GM23338 (cell line): ENCODE measurements around the gene CNN2. TPM values are rescaled to one million over a fixed set of nuclear protein-coding genes. Genes with fewer than 3 reads are reported as not detected.

ENCODE experiments used
- ATAC-seq: fragments of 200-7000 bp; cut with Tn5 transposase; 3 replicates; pipeline ENCODE4 v1.9.1; 2020
- DNase-seq: peaks from one replicate; pipeline ENCODE4 v3.0.0-alpha.2; 2015; ENCODE audit warnings: low spot score
- H2AFZ ChIP-seq: fragments of 200-600 bp; sonication (generic); 2 replicates; pipeline ENCODE4 v1.8.0; 2016; ENCODE audit warnings: antibody characterized with exemption, mild to moderate bottlenecking, moderate library complexity
- H3F3A ChIP-seq: fragments of 200-600 bp; sonication (generic); replicated peaks from 2 replicates; pipeline ENCODE4 v1.8.0; 2017; ENCODE audit warnings: antibody characterized with exemption, mixed run types, low read depth
- H3K27ac ChIP-seq: fragments of 200-600 bp; sonication (generic); 2 replicates; pipeline ENCODE4 v1.6.1; 2016; ENCODE audit warnings: low read depth
- H3K27me3 ChIP-seq: fragments of 200-600 bp; sonication (generic); 2 replicates; pipeline ENCODE4 v1.8.0; 2016; ENCODE audit warnings: mild to moderate bottlenecking, mixed run types, moderate library complexity; ENCODE audit not compliant: insufficient read depth
- H3K36me3 ChIP-seq: fragments of 200-600 bp; sonication (generic); 2 replicates; pipeline ENCODE4 v1.8.0; 2016; ENCODE audit warnings: mild to moderate bottlenecking; ENCODE audit not compliant: insufficient read depth
- H3K4me1 ChIP-seq: fragments of 200-600 bp; sonication (generic); 2 replicates; pipeline ENCODE4 v1.8.0; 2016; ENCODE audit warnings: mild to moderate bottlenecking, moderate library complexity; ENCODE audit not compliant: insufficient read depth
- H3K4me2 ChIP-seq: fragments of 200-600 bp; sonication (generic); 2 replicates; pipeline ENCODE4 v1.7.1; 2017; ENCODE audit warnings: mixed run types
- H3K4me3 ChIP-seq: fragments of 200-600 bp; sonication (generic); 2 replicates; pipeline ENCODE4 v1.6.1; 2016; ENCODE audit warnings: mixed run types
- H3K79me2 ChIP-seq: fragments of 200-600 bp; sonication (generic); replicated peaks from 2 replicates; pipeline ENCODE4 v1.8.0; 2017; ENCODE audit warnings: mild to moderate bottlenecking; ENCODE audit not compliant: insufficient read depth
- H3K9me2 ChIP-seq: fragments of 200-600 bp; sonication (generic); 2 replicates; pipeline ENCODE4 v1.8.0; 2017; ENCODE audit not compliant: insufficient read depth
- H4K20me1 ChIP-seq: fragments of 200-600 bp; sonication (generic); replicated peaks from 2 replicates; pipeline ENCODE4 v1.8.0; 2017; ENCODE audit warnings: mild to moderate bottlenecking; ENCODE audit not compliant: insufficient read depth
- H3K27ac Mint-ChIP-seq: 2 replicates; pipeline ENCODE4 v1.8.0; 2020; ENCODE audit warnings: inconsistent platforms, mild to moderate bottlenecking, moderate library complexity, mixed read lengths
- H3K27me3 Mint-ChIP-seq: 3 replicates; pipeline ENCODE4 v1.8.0; 2022; ENCODE audit warnings: low read depth, mild to moderate bottlenecking, moderate library complexity, mixed read lengths, inconsistent platforms; ENCODE audit not compliant: insufficient read depth, poor library complexity
- H3K36me3 Mint-ChIP-seq: 3 replicates; pipeline ENCODE4 v1.8.0; 2021; ENCODE audit warnings: low read depth, mild to moderate bottlenecking, inconsistent platforms, moderate library complexity, mixed read lengths
- H3K4me1 Mint-ChIP-seq: 3 replicates; pipeline ENCODE4 v1.8.0; 2020; ENCODE audit warnings: mild to moderate bottlenecking, inconsistent platforms, mixed read lengths
- H3K4me3 Mint-ChIP-seq: 3 replicates; pipeline ENCODE4 v1.8.0; 2021; ENCODE audit warnings: moderate library complexity, mild to moderate bottlenecking, inconsistent platforms, mixed read lengths
- H3K9me3 Mint-ChIP-seq: 3 replicates; pipeline ENCODE4 v1.8.0; 2020; ENCODE audit warnings: moderate library complexity, mild to moderate bottlenecking, inconsistent platforms, mixed read lengths
- EZH2 ChIP-seq: fragments of 200-600 bp; sonication (generic); IDR thresholded peaks from one replicate; pipeline ENCODE4 v1.8.0; 2017; ENCODE audit warnings: antibody characterized with exemption, mild to moderate bottlenecking, low read depth; ENCODE audit not compliant: unreplicated experiment
- EZH2phosphoT487 ChIP-seq: fragments of 200-600 bp; sonication (generic); IDR thresholded peaks from one replicate; pipeline ENCODE4 v1.8.1; 2018; ENCODE audit warnings: antibody characterized with exemption; ENCODE audit not compliant: unreplicated experiment
- JUNB ChIP-seq: IDR thresholded peaks from one replicate; pipeline ENCODE4 v1.6.1; 2016; ENCODE audit warnings: antibody characterized with exemption; ENCODE audit not compliant: unreplicated experiment
- POLR2AphosphoS5 ChIP-seq: IDR thresholded peaks from 2 replicates; pipeline ENCODE4 v1.6.1; 2016; ENCODE audit warnings: antibody characterized with exemption, low read depth
- ZNF114 ChIP-seq: fragments of 250-450 bp; sonication (Bioruptor Pico); IDR thresholded peaks from 2 replicates; pipeline ENCODE4 v1.5.0; 2020; ENCODE audit warnings: mild to moderate bottlenecking, moderate library complexity
- polyA plus RNA-seq: library from polyadenylated mRNA; unstranded; fragments of >200 nt; fragmentation: Nextera tagmentation; extraction: Ambion mirVana; gene quantifications from 2 replicates; pipeline ENCODE4 v1.2.1, GENCODE V29; 2016
- total RNA-seq: library from RNA; depleted of rRNA; stranded (reverse); fragments of >200 nt; shearing (Covaris generic); gene quantifications from 2 replicates; pipeline ENCODE4 v1.2.3, GENCODE V29; 2014
- TF ChIP-seq, protein P1 (sequence below): IDR thresholded peaks from 2 replicates; pipeline ENCODE4 v1.6.1; 2016; ENCODE audit warnings: antibody characterized with exemption
- TF ChIP-seq, protein P2 (sequence below), 2 experiments: fragments of 200-600 bp in 1 of 2; sonication (generic) in 1 of 2; conservative IDR thresholded peaks; 2 replicates each; pipeline versions ENCODE4 v1.5.1 to v1.6.1; 2016 to 2017; ENCODE audit warnings: antibody characterized with exemption in 2 of 2, low read depth in 2 of 2, mild to moderate bottlenecking in 2 of 2, moderate library complexity in 1 of 2

Gene CNN2
- total and polyA plus RNA-seq, 2 experiments from 2014 or later, result 330 to 392 TPM

DNA sequence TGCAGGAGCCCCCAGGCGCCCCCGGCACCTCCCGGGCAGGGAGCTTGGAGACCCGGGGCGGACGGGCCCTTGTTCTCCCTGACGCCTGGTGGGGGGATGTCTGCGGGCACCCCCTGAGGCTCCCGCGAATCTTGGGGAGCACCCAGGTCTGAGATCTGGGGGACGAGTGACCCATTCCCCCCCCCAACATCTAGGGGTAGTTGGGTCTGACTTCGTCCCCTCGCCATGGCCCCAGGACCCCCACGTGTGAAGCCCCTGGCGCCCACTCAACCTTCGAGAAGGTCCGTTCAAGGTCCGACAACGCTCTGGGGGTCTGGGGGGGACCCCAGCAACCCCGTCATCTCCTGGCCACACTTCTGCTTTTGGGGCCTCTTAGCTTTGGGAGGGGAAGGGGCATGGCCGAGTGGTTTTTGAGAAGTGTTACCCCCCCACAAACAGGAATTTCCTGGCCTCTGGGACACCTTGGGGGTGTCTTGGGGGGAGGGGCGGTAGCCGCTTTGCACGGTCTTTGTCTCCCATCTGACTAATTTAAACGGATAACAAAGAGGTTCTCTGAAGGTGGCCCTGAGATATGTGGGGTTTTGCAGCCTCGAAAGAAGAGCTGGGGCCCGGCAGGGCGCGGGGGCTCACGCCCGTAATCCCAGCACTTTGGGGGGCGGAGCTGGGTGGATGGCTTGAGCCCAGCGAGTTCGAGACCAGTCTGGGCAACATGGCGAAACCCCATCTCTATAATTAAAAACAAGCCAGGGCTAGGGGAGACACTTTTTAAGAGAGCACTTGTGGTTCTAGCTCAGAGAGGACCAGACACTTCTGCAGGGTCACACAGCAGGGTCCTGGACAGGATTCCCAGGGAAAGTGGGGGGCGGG is 608 bp downstream of the CNN2 start (continued):
- TF ChIP-seq, protein P1, sequence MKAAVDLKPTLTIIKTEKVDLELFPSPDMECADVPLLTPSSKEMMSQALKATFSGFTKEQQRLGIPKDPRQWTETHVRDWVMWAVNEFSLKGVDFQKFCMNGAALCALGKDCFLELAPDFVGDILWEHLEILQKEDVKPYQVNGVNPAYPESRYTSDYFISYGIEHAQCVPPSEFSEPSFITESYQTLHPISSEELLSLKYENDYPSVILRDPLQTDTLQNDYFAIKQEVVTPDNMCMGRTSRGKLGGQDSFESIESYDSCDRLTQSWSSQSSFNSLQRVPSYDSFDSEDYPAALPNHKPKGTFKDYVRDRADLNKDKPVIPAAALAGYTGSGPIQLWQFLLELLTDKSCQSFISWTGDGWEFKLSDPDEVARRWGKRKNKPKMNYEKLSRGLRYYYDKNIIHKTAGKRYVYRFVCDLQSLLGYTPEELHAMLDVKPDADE, result no peak
- no peak for TF ChIP-seq EZH2
- TF ChIP-seq POLR2AphosphoS5, result no peak
- no peak for TF ChIP-seq EZH2phosphoT487

DNA sequence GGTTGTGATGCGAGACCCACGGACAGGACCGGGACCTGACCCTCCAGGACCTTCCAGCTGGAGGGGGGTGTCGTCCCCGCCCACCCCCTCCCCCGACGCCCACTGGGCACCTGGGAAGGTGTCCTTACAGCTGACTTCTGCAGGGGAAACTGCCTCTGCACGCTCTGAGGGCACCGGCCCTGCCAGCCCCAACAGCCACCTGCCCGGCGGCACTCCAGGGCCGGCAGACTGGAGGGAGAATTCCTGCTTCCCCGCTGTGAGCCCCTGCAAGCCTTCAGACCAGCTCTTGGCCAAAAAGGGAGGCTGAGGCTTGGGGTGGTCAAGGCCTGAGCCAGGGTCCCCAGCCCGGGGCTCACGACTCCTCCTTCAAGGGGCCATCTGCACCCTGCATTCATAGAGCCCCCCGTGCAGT is 1.2 kb downstream of the CNN2 start:
- no peak for DNase-seq
- peak overlapping the region; percentile 99 for H3K4me2 ChIP-seq

More for the DNA sequence above, 1.2 kb downstream of the CNN2 start:
- Histone ChIP-seq H3K36me3 (peaks cover 15% of the 10 kb centered on the region), H3K4me3 (peak overlapping the region; percentile 99), H3K27me3 (no peaks in the 10 kb centered on the region), H3F3A (peaks cover 21% of the 10 kb centered on the region), H3K79me2 (peaks cover 45% of the 10 kb centered on the region), H2AFZ (no peak overlapping the region), H3K4me1 (peaks cover 8% of the 10 kb centered on the region), H4K20me1 (peaks cover 14% of the 10 kb centered on the region), H3K9me2 (no peaks in the 10 kb centered on the region), H3K27ac (peak overlapping the region; percentile 98)
- Mint-ChIP-seq H3K4me1 (peaks cover 14% of the 10 kb centered on the region), H3K9me3 (no peaks in the 10 kb centered on the region), H3K4me3 (peak overlapping the region; percentile 95), H3K27ac (peak overlapping the region; percentile 85; the same call in 1 of the 2 replicates), H3K27me3 (peaks cover 24% of the 10 kb centered on the region), H3K36me3 (peaks cover 31% of the 10 kb centered on the region)
- TF ChIP-seq EZH2 (no peak), ZNF114 (CRISPR knock-in tag) (no peak), POLR2AphosphoS5 (no peak), JUNB (no peak)
- TF ChIP-seq, protein P2, sequence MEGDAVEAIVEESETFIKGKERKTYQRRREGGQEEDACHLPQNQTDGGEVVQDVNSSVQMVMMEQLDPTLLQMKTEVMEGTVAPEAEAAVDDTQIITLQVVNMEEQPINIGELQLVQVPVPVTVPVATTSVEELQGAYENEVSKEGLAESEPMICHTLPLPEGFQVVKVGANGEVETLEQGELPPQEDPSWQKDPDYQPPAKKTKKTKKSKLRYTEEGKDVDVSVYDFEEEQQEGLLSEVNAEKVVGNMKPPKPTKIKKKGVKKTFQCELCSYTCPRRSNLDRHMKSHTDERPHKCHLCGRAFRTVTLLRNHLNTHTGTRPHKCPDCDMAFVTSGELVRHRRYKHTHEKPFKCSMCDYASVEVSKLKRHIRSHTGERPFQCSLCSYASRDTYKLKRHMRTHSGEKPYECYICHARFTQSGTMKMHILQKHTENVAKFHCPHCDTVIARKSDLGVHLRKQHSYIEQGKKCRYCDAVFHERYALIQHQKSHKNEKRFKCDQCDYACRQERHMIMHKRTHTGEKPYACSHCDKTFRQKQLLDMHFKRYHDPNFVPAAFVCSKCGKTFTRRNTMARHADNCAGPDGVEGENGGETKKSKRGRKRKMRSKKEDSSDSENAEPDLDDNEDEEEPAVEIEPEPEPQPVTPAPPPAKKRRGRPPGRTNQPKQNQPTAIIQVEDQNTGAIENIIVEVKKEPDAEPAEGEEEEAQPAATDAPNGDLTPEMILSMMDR (conservative IDR thresholded peaks at IDR 0.05; ENCODE audit: low read depth in 2 of 2), result no peak
- ATAC-seq, result peak; percentile 2
